Stimulated activated naive CD8-positive, alpha-beta T cell treated with anti-CD3 and anti-CD28 coated beads, Interleukin-15, amount 100 ng/mL, for 72 hours (primary cell): Measurements from ENCODE around the gene SS18L1.
A peak's percentile ranks its signal among the peaks of the same experiment; 100 is the strongest.

Experiments
- ATAC-seq: fragments of 150-1000 bp; cut with Tn5 transposase; 2 replicates; pipeline ENCODE4 v1.10.0; 2021; ENCODE audit warnings: mild to moderate bottlenecking, moderate library complexity
- DNase-seq, 2 donors: peaks; one replicate each; pipeline ENCODE4 v3.0.0; 2021 to 2022
- H3K27ac Mint-ChIP-seq, 2 donors: one replicate each; pipeline ENCODE4 v1.8.0; 2022; ENCODE audit warnings: mild to moderate bottlenecking in 2 of 2, mixed read lengths in 2 of 2, moderate library complexity in 2 of 2
- H3K27me3 Mint-ChIP-seq: one replicate; pipeline ENCODE4 v1.8.0; 2022; ENCODE audit warnings: mixed read lengths
- H3K4me1 Mint-ChIP-seq: one replicate; pipeline ENCODE4 v1.8.0; 2022; ENCODE audit warnings: mild to moderate bottlenecking, mixed read lengths
- H3K4me3 Mint-ChIP-seq, 2 donors: one replicate each; pipeline ENCODE4 v1.8.0; 2022; ENCODE audit warnings: mild to moderate bottlenecking in 2 of 2, mixed read lengths in 2 of 2, moderate library complexity in 1 of 2
- H3K9me3 Mint-ChIP-seq, 2 donors: one replicate each; pipeline ENCODE4 v1.8.0; 2022; ENCODE audit warnings: mixed read lengths in 2 of 2

Gene SS18L1

DNA sequence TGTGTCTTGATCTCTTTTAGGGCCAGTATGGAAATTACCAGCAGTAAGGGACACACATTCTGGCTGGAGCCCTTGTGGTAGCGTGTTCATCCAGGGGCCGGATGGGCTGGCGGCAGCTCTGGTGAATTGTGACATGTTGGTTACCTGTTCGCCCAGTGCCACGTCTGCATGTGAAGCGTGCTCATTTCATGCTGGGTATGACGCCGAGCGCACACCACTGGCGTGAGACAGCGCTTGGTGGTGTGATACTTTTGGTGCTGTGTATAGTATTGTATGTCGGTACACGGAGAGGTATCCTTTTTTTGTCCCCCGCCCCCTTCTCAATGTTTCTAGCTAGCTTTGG, 35.6 kb downstream of the SS18L1 start:
- ATAC-seq (no peak), DNase-seq (no peak)
- Mint-ChIP-seq H3K27me3 (no peaks in the 10 kb centered on the region), H3K4me1 (peaks cover 21% of the 10 kb centered on the region), H3K4me3 (no peak overlapping the region), H3K9me3 (no peaks in the 10 kb centered on the region), H3K27ac (no peak overlapping the region)

DNA sequence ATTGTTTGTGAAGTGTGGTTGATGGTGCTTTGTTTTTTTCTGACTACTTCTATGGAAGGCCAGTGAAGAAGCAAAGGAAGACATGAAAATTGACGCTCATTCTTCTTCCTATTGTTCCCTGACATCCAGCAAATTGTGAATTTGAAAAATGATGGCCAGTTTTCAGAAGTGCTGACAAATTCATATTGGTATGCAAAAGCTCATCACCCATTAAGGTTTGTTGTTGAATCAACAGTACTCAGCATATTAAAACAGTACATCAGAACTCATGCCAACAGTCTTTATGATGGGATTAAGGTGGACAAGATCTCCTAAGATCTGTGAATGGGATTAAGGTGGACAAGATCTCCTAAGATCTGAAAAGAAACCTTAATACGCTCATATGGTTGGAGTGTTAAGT, 38.2 kb downstream of the SS18L1 start:
- H3K9me3 Mint-ChIP-seq, result no peaks in the 10 kb centered on the region
- peak overlapping the region; percentile 89 to 95 for H3K4me3 Mint-ChIP-seq
- peak overlapping the region in 1 of 2 donors; percentile 97 for H3K27ac Mint-ChIP-seq
- H3K4me1 Mint-ChIP-seq, result peaks cover 40% of the 10 kb centered on the region
- no peaks in the 10 kb centered on the region for H3K27me3 Mint-ChIP-seq
- ATAC-seq, result no peak
- no peak for DNase-seq

DNA sequence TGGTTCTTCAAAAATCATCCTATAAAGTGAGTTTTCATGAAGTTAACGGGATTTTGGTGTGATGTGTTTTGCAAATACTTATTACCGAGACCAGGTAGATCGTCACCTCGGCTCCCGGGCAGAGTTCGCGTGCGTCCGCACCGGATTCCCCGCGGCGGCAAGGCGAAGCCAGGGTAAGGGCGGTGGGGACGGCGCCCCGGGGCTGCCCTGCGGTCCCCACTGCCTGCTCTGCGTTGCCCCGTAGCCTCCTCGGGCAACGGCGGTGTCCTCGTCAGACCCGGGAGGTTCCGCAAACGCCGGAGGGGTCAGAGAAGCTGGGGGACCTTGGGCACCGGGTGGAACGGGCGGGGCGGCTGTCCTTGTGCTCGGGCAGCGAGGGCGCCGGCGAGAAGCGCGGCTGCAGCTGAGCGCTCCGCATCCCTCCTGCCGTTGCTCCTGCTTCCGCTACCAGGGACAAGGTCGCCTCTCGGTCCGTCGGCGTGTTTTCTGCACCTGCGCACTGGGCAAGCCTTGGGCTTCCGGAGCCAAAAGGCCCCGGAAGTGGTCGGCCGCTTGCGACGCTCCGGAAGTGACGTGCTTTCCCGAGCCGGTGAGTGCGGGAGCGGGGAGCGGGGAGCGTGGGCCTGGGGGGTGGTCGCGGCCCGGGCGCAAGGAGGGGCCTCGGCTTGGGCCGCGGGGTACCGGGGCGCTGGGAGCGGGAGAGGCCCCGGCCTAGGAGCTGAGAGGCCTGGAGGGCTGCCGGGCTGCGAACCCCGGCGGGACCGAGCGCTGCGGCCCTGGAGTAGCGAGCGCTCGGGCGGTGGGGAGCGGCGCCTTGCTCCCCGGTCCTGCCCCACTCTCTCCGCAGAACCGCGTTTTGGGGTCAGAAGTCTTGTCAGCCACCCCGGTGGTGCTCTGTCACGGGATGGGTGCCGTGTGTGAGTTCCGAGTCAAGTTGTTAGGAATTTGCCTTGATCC, 39.2 kb downstream of the SS18L1 start, which contains the start of gene MTG2:
MTG2 (plus strand) TSS at position 560 of the 957 bp plus-strand sequence. CDS start 10,393 bp downstream, outside the sequence.
- peak within 1 kb of the TSS; percentile 89 to 95 for H3K4me3 Mint-ChIP-seq
- H3K27me3 Mint-ChIP-seq, result no peaks in the 10 kb centered on the region
- peak within 1 kb of the TSS; percentile 97 to 98 for H3K27ac Mint-ChIP-seq
- ATAC-seq (peak; percentile 99), DNase-seq (peak; percentile 88 to 94)
- H3K9me3 Mint-ChIP-seq, result no peaks in the 10 kb centered on the region
- peaks cover 45% of the 10 kb centered on the region for H3K4me1 Mint-ChIP-seq

DNA sequence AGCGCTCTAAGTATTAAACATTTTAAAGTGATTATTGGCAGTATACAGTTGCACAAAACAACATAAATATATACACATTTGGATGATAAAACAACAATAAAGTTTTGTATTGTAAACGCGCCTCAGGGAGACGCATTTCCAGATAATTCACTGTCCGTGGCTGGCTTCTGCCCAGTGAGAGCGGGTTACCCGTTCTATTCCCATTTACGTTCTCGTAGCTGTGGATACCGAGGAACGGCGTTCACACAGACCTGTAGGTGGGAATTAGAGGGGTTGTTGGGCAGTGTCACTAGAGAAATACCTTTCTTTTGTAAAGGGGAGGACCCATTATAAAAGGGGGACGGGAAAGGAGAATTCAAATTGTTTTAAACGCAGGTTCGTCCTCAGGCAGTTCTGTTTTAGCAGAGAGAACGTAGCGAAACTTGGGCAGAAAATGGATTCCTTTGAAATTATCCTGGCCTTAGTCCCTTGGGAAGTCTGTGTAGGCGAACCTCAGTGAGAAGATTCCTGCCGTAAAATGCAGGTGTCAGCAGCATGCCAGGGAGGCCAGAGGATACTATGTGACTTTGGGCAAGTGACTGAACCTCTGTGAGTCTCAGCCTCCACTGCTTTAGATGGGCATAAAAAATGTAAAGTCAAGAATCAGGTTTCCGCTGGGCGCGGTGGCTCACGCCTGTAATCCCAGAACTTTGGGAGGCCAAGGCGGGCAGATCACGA, 40.0 kb downstream of the SS18L1 start:
- H3K4me3 Mint-ChIP-seq, result peak overlapping the region; percentile 89 to 95
- peak overlapping the region; percentile 87 to 98 for H3K27ac Mint-ChIP-seq
- H3K4me1 Mint-ChIP-seq, result peaks cover 45% of the 10 kb centered on the region
- ATAC-seq, result no peak
- H3K27me3 Mint-ChIP-seq, result no peaks in the 10 kb centered on the region
- no peak for DNase-seq
- no peaks in the 10 kb centered on the region for H3K9me3 Mint-ChIP-seq

DNA sequence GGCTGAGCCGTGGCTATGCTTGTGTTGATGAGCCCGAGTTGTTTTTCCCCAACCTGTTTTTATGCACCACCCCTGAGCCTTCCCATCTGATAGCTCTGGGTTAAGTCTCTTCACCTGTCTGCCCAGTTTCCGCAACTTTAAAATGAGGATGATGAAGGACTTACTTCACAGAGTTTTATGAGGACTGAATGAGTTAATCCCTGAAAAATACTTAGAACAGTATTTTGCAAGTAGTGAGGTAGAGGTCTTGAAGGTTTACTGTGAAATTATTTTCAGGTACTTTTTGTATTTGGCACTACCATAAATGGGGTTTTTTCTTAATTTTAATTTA, 42.5 kb downstream of the SS18L1 start:
- no peak overlapping the region for H3K4me3 Mint-ChIP-seq
- no peaks in the 10 kb centered on the region for H3K9me3 Mint-ChIP-seq
- H3K27ac Mint-ChIP-seq, result no peak overlapping the region
- DNase-seq (no peak), ATAC-seq (no peak)
- no peaks in the 10 kb centered on the region for H3K27me3 Mint-ChIP-seq
- peaks cover 51% of the 10 kb centered on the region for H3K4me1 Mint-ChIP-seq

DNA sequence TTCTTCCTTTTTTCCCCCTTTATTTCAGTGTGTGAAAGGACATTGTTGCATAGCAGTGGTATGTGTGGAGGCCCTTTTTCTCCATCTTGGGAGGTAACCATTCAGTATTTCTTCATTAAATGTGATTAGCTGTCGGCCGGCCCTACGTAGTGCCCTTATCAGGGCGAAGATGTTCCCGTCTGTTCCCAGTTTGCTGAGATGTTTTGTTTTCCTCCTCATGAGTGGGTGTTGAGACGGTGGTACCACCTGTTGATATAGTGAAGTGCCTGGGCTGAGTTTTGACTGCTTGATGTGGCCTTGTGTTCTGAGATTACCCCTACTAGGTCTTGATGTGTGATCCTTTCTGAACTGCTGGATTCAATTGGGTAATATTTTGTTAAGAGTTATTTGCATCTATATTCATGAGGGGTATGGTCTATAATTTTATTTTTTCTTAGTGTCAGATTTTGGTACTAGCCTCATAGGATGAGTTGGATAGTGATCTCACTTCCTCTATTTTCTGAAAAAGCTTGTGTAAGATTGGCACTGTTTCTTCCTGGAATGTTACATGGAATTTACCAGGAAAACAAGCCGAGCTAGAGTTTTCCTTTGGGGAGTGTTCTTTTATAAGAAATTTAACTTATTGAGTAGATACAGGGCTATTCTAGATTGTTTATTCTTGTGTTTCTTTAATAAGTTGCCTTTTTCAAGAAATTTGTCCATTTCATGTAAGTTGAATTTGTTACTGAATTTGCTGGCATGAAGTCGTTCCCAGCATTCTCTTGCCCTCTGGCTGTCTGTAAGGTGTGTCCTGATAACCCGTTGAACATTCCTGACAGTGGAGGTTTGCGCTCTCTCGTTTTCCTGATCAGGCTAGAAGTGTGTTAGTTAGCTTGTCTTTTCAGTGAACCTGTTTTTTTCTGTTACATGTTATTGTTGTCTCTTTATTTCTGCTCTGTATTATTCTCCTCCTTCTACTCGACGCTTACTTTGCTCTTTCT, 43.6 kb downstream of the SS18L1 start:
- Mint-ChIP-seq H3K27ac (peak overlapping the region in 1 of 2 donors; percentile 53), H3K27me3 (no peaks in the 10 kb centered on the region), H3K4me1 (peaks cover 50% of the 10 kb centered on the region), H3K9me3 (no peaks in the 10 kb centered on the region), H3K4me3 (no peak overlapping the region)
- no peak for DNase-seq
- ATAC-seq, result no peak

DNA sequence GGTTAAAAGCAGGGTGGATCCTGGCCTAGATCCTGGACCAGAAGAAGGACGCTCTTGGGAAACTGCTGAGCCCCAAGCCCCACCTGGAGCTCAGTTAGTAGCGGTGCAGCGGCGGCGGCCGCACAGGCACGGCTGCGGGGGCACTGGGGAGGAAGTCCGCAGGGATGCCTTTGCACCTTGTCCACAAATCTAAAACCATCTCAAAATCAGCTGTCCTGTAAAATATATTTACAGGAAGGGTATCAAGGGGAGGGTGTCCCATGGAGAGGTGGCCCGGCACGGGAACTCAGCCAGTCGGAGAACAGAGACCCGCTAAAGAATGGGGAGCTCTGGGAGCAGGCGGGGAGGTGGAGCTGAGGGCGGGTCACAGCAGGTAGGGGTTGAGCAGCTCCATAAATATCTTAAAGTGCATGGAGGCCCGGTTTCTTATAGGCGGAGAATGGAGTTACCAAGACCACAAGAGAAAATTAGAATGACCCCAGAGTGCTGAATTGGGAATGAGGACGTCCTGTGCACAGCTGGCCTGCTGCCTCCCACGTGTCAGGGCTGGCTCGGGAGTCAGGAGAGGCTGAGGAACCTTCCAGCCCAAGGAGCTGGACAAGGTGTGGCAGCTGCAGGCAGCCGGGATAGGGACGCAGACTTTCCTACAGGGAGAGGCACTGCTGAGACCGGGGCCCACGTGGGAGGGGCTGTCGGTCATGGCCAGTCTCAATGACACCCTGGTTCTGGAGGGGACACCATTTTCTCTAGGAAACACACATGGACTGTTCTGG, 47.3 kb downstream of the SS18L1 start:
- no peaks in the 10 kb centered on the region for H3K9me3 Mint-ChIP-seq
- DNase-seq (no peak), ATAC-seq (no peak)
- H3K4me1 Mint-ChIP-seq, result peaks cover 52% of the 10 kb centered on the region
- no peak overlapping the region for H3K4me3 Mint-ChIP-seq
- H3K27ac Mint-ChIP-seq, result peak overlapping the region in 1 of 2 donors; percentile 79
- no peaks in the 10 kb centered on the region for H3K27me3 Mint-ChIP-seq

DNA sequence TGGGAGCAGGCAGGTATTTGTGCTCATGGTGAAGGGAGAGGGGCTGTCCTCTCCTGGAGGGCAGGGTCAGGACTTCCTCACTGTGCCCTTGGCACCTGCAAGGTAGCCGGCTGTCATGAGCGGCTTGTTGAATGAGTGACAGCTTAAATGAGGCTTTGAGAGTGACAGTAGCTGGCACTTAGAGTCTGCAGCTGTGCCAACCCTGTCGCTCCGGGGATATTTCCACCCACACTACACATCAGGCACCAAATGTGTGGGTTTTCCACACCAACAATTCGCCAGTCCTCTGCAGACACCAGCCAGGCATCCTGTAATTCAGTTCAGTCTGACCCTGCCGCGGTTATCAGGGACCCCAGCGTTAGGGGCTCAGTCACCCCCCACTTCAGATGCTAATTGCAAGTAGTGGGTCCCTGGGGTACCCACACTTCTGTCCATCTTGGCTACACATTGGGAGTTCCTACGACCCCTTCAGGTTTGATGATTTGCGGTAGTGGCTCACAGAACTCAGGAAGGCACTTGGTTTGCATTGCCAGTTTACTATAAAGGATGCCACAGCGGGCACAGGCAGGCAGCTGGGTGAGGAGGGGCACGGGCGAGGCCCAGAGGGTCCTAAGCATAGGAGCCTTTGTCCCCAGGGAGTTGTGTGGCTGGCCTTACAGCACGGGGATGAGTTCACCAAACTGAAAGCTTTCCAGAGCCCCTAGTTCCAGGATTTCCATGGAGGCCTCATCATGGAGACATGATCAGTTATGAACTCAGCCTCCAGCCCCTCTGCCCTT, 48.4 kb downstream of the SS18L1 start:
- no peak for ATAC-seq
- H3K27ac Mint-ChIP-seq, result peak overlapping the region in 1 of 2 donors; percentile 48

DNA sequence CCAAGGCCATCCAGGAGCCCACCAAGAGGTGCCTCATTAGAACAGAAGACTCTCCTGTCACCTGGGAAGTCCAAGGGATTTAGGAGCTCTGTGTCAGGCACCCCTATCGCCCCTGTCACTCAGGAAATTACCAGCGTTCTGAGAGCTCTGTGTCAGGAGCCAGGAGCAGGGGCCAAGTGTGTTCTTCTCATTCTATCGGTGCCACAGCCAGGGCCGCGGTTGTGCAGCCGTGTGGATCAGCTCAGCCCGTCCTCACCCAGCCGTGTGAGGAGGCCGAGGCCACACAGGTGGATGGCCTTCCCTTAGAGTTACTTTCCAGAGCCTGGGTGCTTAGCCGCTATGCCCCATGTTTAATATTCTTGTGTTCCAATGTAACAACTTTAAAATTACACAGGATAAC, 49.1 kb downstream of the SS18L1 start:
- H3K27ac Mint-ChIP-seq, result no peak overlapping the region
- DNase-seq (no peak), ATAC-seq (no peak)
- H3K27me3 Mint-ChIP-seq, result no peaks in the 10 kb centered on the region
- no peak overlapping the region for H3K4me3 Mint-ChIP-seq
- H3K9me3 Mint-ChIP-seq, result no peaks in the 10 kb centered on the region
- H3K4me1 Mint-ChIP-seq, result peaks cover 42% of the 10 kb centered on the region

More for the DNA sequence above, 48.4 kb downstream of the SS18L1 start:
- Mint-ChIP-seq H3K4me1 (peaks cover 45% of the 10 kb centered on the region), H3K9me3 (no peaks in the 10 kb centered on the region), H3K4me3 (no peak overlapping the region), H3K27me3 (no peaks in the 10 kb centered on the region)
- DNase-seq, result no peak

DNA sequence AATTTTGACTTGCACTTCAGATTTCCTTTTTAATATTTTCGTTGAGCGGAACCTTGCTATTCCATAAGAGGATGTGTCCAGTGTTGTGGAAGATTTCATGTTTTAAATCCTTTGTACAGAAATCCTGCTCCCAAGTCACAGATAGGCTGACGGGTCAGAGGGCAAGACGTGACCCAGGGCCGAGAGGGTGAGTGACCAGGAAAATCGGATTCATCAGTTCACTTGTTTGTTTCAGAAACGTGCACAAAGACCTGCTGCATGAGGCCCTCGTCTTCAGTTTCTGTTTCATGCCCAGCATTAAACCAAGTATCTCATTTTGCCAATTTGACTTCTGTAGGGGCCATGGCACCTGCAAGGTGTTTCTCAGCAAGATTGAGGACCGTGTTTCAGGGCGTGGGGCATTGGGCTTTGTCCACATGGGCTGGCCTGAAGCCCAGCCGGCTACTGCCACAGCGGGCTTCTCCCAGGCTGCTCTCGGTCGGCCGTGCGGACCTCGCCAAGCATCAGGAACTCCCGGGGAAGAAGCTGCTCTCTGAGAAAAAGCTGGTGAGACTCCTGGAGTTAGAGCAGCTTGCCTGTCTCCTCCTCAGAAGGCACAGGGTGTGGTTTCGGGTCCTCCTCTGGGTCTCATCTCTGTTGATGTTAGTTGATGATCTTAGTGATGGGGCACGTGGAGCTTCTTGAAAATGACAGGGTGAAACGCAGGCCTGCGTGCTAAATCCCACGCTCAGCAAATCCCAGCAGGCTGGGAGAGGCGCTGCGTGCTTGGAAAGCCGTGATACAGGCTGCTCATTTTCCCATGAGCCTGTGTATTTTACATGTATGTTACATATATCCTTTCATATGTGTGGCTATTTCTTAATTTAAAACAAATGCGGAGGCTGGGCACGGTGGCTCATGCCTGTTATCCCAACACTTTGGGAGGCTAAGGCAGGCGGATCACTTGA, 49.8 kb downstream of the SS18L1 start:
- Mint-ChIP-seq H3K9me3 (no peaks in the 10 kb centered on the region), H3K4me3 (no peak overlapping the region), H3K27ac (no peak overlapping the region), H3K27me3 (no peaks in the 10 kb centered on the region), H3K4me1 (peaks cover 42% of the 10 kb centered on the region)
- no peak for ATAC-seq
- DNase-seq, result no peak

DNA sequence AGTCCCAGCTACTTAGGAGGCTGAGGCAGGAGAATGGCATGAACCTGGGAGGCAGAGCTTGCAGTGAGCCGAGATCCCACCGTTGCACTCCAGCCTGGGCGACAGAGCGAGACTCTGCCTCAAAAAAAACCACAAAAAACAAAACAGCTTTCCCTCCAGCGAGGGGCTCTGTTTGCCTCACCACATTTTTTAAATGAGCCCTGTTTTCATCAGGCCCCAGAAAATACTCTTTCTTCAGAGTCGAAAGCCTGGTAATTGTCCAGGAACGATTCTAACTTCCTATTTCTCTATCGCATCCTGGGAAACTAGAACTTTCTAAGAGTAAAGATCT, 51.5 kb downstream of the SS18L1 start:
- H3K4me3 Mint-ChIP-seq, result peak overlapping the region in 1 of 2 donors; percentile 58
- peaks cover 39% of the 10 kb centered on the region for H3K4me1 Mint-ChIP-seq
- peak overlapping the region in 1 of 2 donors; percentile 57 for H3K27ac Mint-ChIP-seq
- ATAC-seq, result no peak
- no peaks in the 10 kb centered on the region for H3K27me3 Mint-ChIP-seq
- H3K9me3 Mint-ChIP-seq, result no peaks in the 10 kb centered on the region
- DNase-seq, result no peak

DNA sequence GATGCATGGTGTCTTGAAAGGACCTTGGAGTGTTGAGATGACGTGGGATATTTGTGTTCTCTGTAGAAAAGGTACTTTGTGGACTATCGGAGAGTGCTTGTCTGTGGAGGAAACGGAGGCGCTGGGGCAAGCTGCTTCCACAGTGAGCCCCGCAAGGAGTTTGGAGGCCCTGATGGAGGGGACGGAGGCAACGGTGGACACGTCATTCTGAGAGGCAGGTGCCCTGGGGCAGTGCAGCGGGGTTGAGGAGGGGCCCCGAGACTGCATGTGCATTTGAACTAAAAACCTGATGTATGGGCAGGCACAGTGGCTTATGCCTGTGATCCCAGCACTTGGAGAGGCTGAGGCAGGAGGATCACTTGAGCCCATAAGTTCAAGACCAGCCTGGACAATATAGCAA, 52.2 kb downstream of the SS18L1 start:
- peak overlapping the region in 1 of 2 donors; percentile 48 for H3K27ac Mint-ChIP-seq
- H3K4me1 Mint-ChIP-seq, result peaks cover 36% of the 10 kb centered on the region
- no peak for ATAC-seq
- H3K27me3 Mint-ChIP-seq, result no peaks in the 10 kb centered on the region
- DNase-seq, result no peak
- no peak overlapping the region for H3K4me3 Mint-ChIP-seq
- no peaks in the 10 kb centered on the region for H3K9me3 Mint-ChIP-seq

DNA sequence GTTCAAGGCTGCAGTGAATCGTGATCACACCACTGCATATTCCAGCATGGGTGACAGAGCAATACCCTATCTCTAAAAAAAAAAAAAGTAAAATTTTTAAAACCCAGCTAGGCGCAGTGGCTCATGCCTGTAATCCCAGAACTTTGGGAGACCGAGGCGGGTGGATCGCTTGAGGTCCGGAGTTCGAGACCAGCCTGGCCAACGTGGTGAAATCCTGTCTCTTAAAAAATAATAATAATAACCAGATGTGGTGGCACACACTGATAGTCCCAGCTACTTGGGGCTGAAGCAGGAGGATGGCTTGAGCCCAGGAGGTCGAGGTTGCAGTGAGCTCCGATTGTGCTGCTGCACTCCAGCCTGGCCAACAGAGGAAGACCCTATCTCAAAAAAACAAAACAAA, 52.7 kb downstream of the SS18L1 start:
- Mint-ChIP-seq H3K4me1 (peaks cover 34% of the 10 kb centered on the region), H3K27ac (no peak overlapping the region), H3K4me3 (no peak overlapping the region), H3K27me3 (no peaks in the 10 kb centered on the region), H3K9me3 (no peaks in the 10 kb centered on the region)
- no peak for DNase-seq
- ATAC-seq, result no peak
